Kidney (tissue), 14 donors: Measurements from ENCODE around the gene NOL4L. TPM values are rescaled to one million over a fixed set of nuclear protein-coding genes. Genes with fewer than 3 reads are reported as not detected.

Experiments used
- DNase-seq, 5 donors: peaks; one replicate each; pipeline ENCODE4 v3.0.0-alpha.2; 2013 to 2020
- FAIRE-seq: peaks from 2 replicates; lab custom pipeline; 2012; peaks lifted over from hg19 to GRCh38; lab: Jason Lieb, UNC
- H3K27ac ChIP-seq, 2 donors: one replicate each; pipeline ENCODE4 v1.7.0; 2013; ENCODE audit warnings: low read depth in 2 of 2, low read length in 2 of 2, inconsistent platforms in 1 of 2
- H3K27me3 ChIP-seq: one replicate; pipeline ENCODE4 v1.7.1; 2013; ENCODE audit warnings: low read length, inconsistent platforms; ENCODE audit not compliant: control insufficient read depth, insufficient read depth
- H3K36me3 ChIP-seq, 3 donors: one replicate each; pipeline versions ENCODE4 v1.7.0 to v1.7.1; 2013; ENCODE audit warnings: low read length in 3 of 3, control low read depth in 1 of 3, inconsistent platforms in 1 of 3; ENCODE audit not compliant: insufficient read depth in 3 of 3, control insufficient read depth in 2 of 3
- H3K4me1 ChIP-seq, 3 donors: one replicate each; pipeline versions ENCODE4 v1.7.0 to v1.7.1; 2013; ENCODE audit warnings: low read length in 3 of 3, inconsistent platforms in 1 of 3, low read depth in 1 of 3; ENCODE audit not compliant: control insufficient read depth in 2 of 3, insufficient read depth in 2 of 3
- H3K4me3 ChIP-seq, 3 donors: one replicate each; pipeline versions ENCODE4 v1.7.0 to v1.8.1; 2013; ENCODE audit warnings: low read length in 3 of 3, control low read depth in 1 of 3, inconsistent platforms in 1 of 3
- H3K9ac ChIP-seq, 3 donors: one replicate each; pipeline versions ENCODE4 v1.7.0 to v1.7.1; 2013; ENCODE audit warnings: low read length in 3 of 3, control low read depth in 1 of 3, inconsistent platforms in 1 of 3
- H3K9me3 ChIP-seq, 3 donors: one replicate each; pipeline versions ENCODE4 v1.7.0 to v1.7.1; 2013; ENCODE audit warnings: low read length in 3 of 3, control low read depth in 1 of 3, inconsistent platforms in 1 of 3; ENCODE audit not compliant: control insufficient read depth in 2 of 3, insufficient read depth in 1 of 3
- intact Hi-C: fragments of 100-400 bp; cut with DNase I; formaldehyde crosslinking; loops from one replicate; pipeline ENCODE4 v1.11.1; 2022
- polyA plus RNA-seq: library from polyadenylated mRNA; stranded (reverse); fragments of 350-450 nt; fragmentation: Illumina TruSeq; extraction: RNeasy Lipid Tissue Mini Kit (QIAGEN cat#74804); gene quantifications from one replicate; pipeline ENCODE4 v1.2.3, GENCODE V29; 2014; ENCODE audit warnings: low read depth, low replicate concordance; ENCODE audit not compliant: insufficient read depth
- total RNA-seq: library from RNA; stranded (reverse); fragmentation: NEBNext Ultra II Directional; extraction: Animal tissue kit (Norgen Biotek cat#: 25700); gene quantifications from one replicate; pipeline ENCODE4 v1.2.1, GENCODE V29; 2021
- TF ChIP-seq, protein P1 (sequence below): IDR thresholded peaks from 3 replicates; pipeline ENCODE4 v1.5.1; 2012; ENCODE audit warnings: mild to moderate bottlenecking, moderate library complexity, borderline replicate concordance; ENCODE audit not compliant: insufficient read depth; ENCODE audit errors: extremely low read depth
- donor health status: control.
- donor health status: control.
- donor health status: control.
- donor health status: control.
- donor health status: control.
- donor health status: DM: yes; HTN: yes; CAD: no.
- donor health status: Normal renal cell carcinoma (clear cell type).

The NOL4L gene
- total and polyA plus RNA-seq, 2 donors from 2014 or later, result 14.1 to 19.4 TPM

DNA sequence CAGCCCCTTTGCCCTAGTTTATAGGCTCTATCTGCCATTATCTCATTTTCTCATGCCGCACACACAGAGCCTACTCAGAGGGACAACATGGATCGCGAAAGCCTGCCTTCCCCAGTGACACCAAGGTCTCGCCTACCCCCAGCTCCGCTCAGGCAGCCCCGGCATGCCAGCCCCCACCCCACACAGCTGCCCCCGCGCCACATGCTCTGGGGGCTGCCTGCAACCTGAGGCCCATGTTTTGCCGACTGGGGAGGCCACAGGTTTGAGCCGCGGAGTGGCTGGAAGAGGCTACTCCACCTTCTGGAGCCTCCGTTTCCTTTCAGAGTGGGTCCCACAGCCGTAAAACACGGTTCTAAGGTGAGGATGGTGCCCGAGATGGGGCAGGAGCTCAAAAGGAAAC lies 124.9 kb downstream of the NOL4L start:
- H3K4me3 ChIP-seq, result no peak overlapping the region
- H3K27me3 ChIP-seq, result no peaks in the 10 kb centered on the region
- H3K27ac ChIP-seq, result no peak overlapping the region
- no peak overlapping the region for H3K9ac ChIP-seq
- FAIRE-seq, result no peak
- intact Hi-C loops, result no loop called here
- H3K4me1 ChIP-seq, result peaks cover 0 to 49% (median 28%) of the 10 kb centered on the region in 3 donors
- no peaks in the 10 kb centered on the region for H3K9me3 ChIP-seq
- H3K36me3 ChIP-seq, result peaks cover 0 to 8% (median 4%) of the 10 kb centered on the region in 3 donors
- TF ChIP-seq, protein P1, sequence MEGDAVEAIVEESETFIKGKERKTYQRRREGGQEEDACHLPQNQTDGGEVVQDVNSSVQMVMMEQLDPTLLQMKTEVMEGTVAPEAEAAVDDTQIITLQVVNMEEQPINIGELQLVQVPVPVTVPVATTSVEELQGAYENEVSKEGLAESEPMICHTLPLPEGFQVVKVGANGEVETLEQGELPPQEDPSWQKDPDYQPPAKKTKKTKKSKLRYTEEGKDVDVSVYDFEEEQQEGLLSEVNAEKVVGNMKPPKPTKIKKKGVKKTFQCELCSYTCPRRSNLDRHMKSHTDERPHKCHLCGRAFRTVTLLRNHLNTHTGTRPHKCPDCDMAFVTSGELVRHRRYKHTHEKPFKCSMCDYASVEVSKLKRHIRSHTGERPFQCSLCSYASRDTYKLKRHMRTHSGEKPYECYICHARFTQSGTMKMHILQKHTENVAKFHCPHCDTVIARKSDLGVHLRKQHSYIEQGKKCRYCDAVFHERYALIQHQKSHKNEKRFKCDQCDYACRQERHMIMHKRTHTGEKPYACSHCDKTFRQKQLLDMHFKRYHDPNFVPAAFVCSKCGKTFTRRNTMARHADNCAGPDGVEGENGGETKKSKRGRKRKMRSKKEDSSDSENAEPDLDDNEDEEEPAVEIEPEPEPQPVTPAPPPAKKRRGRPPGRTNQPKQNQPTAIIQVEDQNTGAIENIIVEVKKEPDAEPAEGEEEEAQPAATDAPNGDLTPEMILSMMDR, result no peak
- peak in 3 of 5 donors; percentile 47 to 54 (median 48) for DNase-seq

- DNase-seq (peak in 2 of 5 donors; percentile 62 to 70), FAIRE-seq (no peak)
- peaks cover 3 to 15% (median 9%) of the 10 kb centered on the region in 3 donors for H3K36me3 ChIP-seq
- H3K9ac ChIP-seq, result no peak overlapping the region
- no peak overlapping the region for H3K27ac ChIP-seq
- H3K27me3 ChIP-seq, result no peaks in the 10 kb centered on the region
- H3K9me3 ChIP-seq, result no peaks in the 10 kb centered on the region
- intact Hi-C loops, result no loop called here
- H3K4me3 ChIP-seq, result no peak overlapping the region
- TF ChIP-seq, protein P1, result no peak
- H3K4me1 ChIP-seq, result peaks cover 0 to 40% (median 20%) of the 10 kb centered on the region in 3 donors
These were observed 126.3 kb downstream of the NOL4L start for GRCh38 chr20:32458837-32459220.

DNA sequence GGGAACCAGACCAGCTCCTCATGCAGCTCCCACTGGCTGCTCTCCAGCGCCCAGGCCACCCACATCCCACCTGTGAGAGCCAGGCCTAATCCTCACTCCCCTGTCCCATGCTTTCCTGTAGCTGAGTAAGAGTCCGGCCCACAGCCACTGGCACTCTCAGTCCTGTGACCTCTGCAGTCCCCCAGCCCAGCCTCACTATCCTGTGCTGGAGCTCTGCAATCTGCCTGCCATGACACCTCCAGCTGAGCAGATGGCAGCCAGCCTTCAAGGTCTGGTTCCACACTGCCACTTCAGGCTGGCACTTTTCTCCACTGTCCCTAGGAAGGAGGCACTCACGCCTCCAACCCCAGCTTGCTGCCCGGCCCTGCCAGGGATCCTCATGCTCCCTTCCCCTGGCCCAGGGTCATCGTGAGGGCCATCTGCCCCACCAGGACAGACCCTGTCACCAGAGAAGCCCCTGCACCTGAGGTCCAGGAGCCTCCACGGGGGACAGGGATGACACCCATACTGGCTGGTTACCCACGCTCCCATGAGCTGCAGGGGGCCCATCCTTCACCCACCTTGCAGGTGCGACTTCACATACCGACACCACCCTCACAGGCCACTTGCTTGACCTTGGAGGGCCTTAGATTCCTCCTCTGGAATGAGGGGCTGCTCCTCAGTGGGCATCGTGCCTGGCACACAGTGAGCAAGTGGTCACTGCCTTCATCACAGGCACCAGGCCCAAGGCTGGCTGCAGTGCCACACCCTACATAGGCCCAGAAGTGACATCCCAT lies 126.9 kb downstream of the NOL4L start:
- intact Hi-C loops, result no loop called here
- Histone ChIP-seq H3K4me1 (peaks cover 0 to 34% (median 14%) of the 10 kb centered on the region in 3 donors), H3K27me3 (no peaks in the 10 kb centered on the region), H3K9me3 (no peaks in the 10 kb centered on the region), H3K9ac (no peak overlapping the region), H3K36me3 (peaks cover 3 to 21% (median 12%) of the 10 kb centered on the region in 3 donors), H3K4me3 (no peak overlapping the region), H3K27ac (peak overlapping the region; percentile 32 to 67)
- peak in 2 of 5 donors; percentile 68 for DNase-seq
- no peak for FAIRE-seq
- TF ChIP-seq, protein P1, result no peak
